Urothelium cell line (cell line): ENCODE data around the gene DOCK4.

Experiments used
- DNase-seq: peaks from one replicate; pipeline ENCODE4 v3.0.0; 2011; ENCODE audit warnings: low spot score, mixed read lengths
- FAIRE-seq: peaks from 2 replicates; lab custom pipeline; 2011; peaks lifted over from hg19 to GRCh38; lab: Jason Lieb, UNC

Gene DOCK4

GRCh38 chr7:111842491-111842890 is 363.7 kb downstream of the DOCK4 start:
- no peak for FAIRE-seq
- DNase-seq = no peak

- DNase-seq (no peak), FAIRE-seq (no peak)
Observed at GRCh38 chr7:111841596-111842205, 364.5 kb downstream of the DOCK4 start.

- DNase-seq = no peak
- FAIRE-seq = no peak
Observed at GRCh38 chr7:111840528-111840927, 365.7 kb downstream of the DOCK4 start.

- DNase-seq (no peak), FAIRE-seq (no peak)
Observed at GRCh38 chr7:111839261-111839660, 366.9 kb downstream of the DOCK4 start.

GRCh38 chr7:111836592-111836991 is 369.6 kb downstream of the DOCK4 start:
- DNase-seq (no peak), FAIRE-seq (no peak)

GRCh38 chr7:111835066-111835465 is 371.1 kb downstream of the DOCK4 start:
- FAIRE-seq = no peak
- DNase-seq = no peak

GRCh38 chr7:111834367-111834766 is 371.8 kb downstream of the DOCK4 start:
- no peak for FAIRE-seq
- DNase-seq = no peak

GRCh38 chr7:111833466-111833865 is 372.7 kb downstream of the DOCK4 start:
- DNase-seq (no peak), FAIRE-seq (no peak)

- DNase-seq (no peak), FAIRE-seq (no peak)
Observed at GRCh38 chr7:111832174-111832573, 374.0 kb downstream of the DOCK4 start.

GRCh38 chr7:111829221-111829620 is 377.0 kb downstream of the DOCK4 start:
- FAIRE-seq = no peak
- no peak for DNase-seq

GRCh38 chr7:111827863-111828504 is 378.2 kb downstream of the DOCK4 start:
- FAIRE-seq (no peak), DNase-seq (no peak)

GRCh38 chr7:111825046-111825445 is 381.2 kb downstream of the DOCK4 start:
- FAIRE-seq = no peak
- no peak for DNase-seq

- DNase-seq = no peak
- FAIRE-seq = no peak
Observed at GRCh38 chr7:111823826-111824225, 382.4 kb downstream of the DOCK4 start.

- FAIRE-seq = no peak
- DNase-seq = no peak
Observed at GRCh38 chr7:111821046-111821445, 385.2 kb downstream of the DOCK4 start.

GRCh38 chr7:111820621-111821020 is 385.6 kb downstream of the DOCK4 start:
- DNase-seq = no peak
- FAIRE-seq = no peak

- DNase-seq = no peak
- FAIRE-seq = no peak
Observed at GRCh38 chr7:111820121-111820520, 386.1 kb downstream of the DOCK4 start.

- FAIRE-seq = no peak
- DNase-seq = no peak
Observed at GRCh38 chr7:111815354-111815753, 390.8 kb downstream of the DOCK4 start.

- no peak for DNase-seq
- no peak for FAIRE-seq
Observed at GRCh38 chr7:111813306-111813705, 392.9 kb downstream of the DOCK4 start.

- FAIRE-seq = no peak
- DNase-seq = no peak
Observed at GRCh38 chr7:111806232-111806631, 400.0 kb downstream of the DOCK4 start.

GRCh38 chr7:111803015-111803758 is 403.0 kb downstream of the DOCK4 start:
- FAIRE-seq = no peak
- peak; percentile 26 for DNase-seq

- DNase-seq (no peak), FAIRE-seq (no peak)
Observed at GRCh38 chr7:111802194-111802772, 403.9 kb downstream of the DOCK4 start.

- DNase-seq = no peak
- no peak for FAIRE-seq
Observed at GRCh38 chr7:111801277-111801676, 404.9 kb downstream of the DOCK4 start.
